ENCODE results near the gene RPP21.
"Not testable (repeated sequence)": the region's sequence is repeated elsewhere in the genome, so short reads cannot be mapped to it uniquely, and the experiment has no call there.

Gene RPP21

GRCh38 chr6:30364591-30364990 lies 19.6 kb downstream of the RPP21 start:
- no peak for DNase-seq (ENCODE audit: low read depth)
- TF ChIP-seq CTCF (IDR thresholded peaks at IDR 0.05; ENCODE audit: control insufficient read depth, extremely low read depth, insufficient read depth), result peak; percentile 38; the same call in 1 of the 2 replicates
- H3K4me3 ChIP-seq (ENCODE audit: low read depth, low read length), result no peak overlapping the region

- DNase-seq (ENCODE audit: low read depth); H3K4me3 ChIP-seq (ENCODE audit: low read depth, low read length): not testable (repeated sequence)
These were observed 24.3 kb downstream of the RPP21 start for GRCh38 chr6:30369280-30369679.

- peak; percentile 27 for DNase-seq (ENCODE audit: low read depth)
- no peak for TF ChIP-seq CTCF (IDR thresholded peaks at IDR 0.05; ENCODE audit: control insufficient read depth, extremely low read depth, insufficient read depth)
These were observed 33.5 kb downstream of the RPP21 start for GRCh38 chr6:30378290-30378937.

GRCh38 chr6:30380464-30380863 lies 35.5 kb downstream of the RPP21 start:
- no peak for TF ChIP-seq CTCF (IDR thresholded peaks at IDR 0.05; ENCODE audit: control insufficient read depth, extremely low read depth, insufficient read depth)
- H3K4me3 ChIP-seq (ENCODE audit: low read depth, low read length), result no peak overlapping the region
- no peak for DNase-seq (ENCODE audit: low read depth)

More at GRCh38 chr6:30378290-30378937, 33.5 kb downstream of the RPP21 start:
- H3K4me3 ChIP-seq (ENCODE audit: low read depth, low read length), result no peak overlapping the region

GRCh38 chr6:30386166-30386565 lies 41.2 kb downstream of the RPP21 start:
- no peak for TF ChIP-seq CTCF (IDR thresholded peaks at IDR 0.05; ENCODE audit: control insufficient read depth, extremely low read depth, insufficient read depth)
- DNase-seq (ENCODE audit: low read depth), result no peak
- no peak overlapping the region for H3K4me3 ChIP-seq (ENCODE audit: low read depth, low read length)

- DNase-seq (ENCODE audit: low read depth), result no peak
These were observed 46.3 kb downstream of the RPP21 start for GRCh38 chr6:30391240-30391639.

GRCh38 chr6:30394139-30394538 lies 49.2 kb downstream of the RPP21 start:
- TF ChIP-seq CTCF (IDR thresholded peaks at IDR 0.05; ENCODE audit: control insufficient read depth, extremely low read depth, insufficient read depth), result no peak
- peak; percentile 13 for DNase-seq (ENCODE audit: low read depth)
- H3K4me3 ChIP-seq (ENCODE audit: low read depth, low read length), result no peak overlapping the region

More at GRCh38 chr6:30391240-30391639, 46.3 kb downstream of the RPP21 start:
- no peak overlapping the region for H3K4me3 ChIP-seq (ENCODE audit: low read depth, low read length)
- TF ChIP-seq CTCF (IDR thresholded peaks at IDR 0.05; ENCODE audit: control insufficient read depth, extremely low read depth, insufficient read depth), result no peak
